NB4 (cell line): ENCODE measurements around the gene DST.

Source experiments
- CTCF ChIP-seq: IDR thresholded peaks from one replicate; pipeline ENCODE4 v1.5.1; 2012; ENCODE audit warnings: low read depth, low read length
- MYC ChIP-seq: IDR thresholded peaks from 2 replicates; pipeline ENCODE4 v1.6.1; 2011; ENCODE audit warnings: low read depth, low read length
- POLR2A ChIP-seq: IDR thresholded peaks from 2 replicates; pipeline ENCODE4 v1.6.1; 2011; ENCODE audit warnings: mild to moderate bottlenecking; ENCODE audit not compliant: insufficient read length; ENCODE audit errors: extremely low read depth

GRCh38 chr6:56420296-56420695 lies 222.4 kb downstream of the DST start:
- TF ChIP-seq CTCF (no peak), POLR2A (no peak), MYC (no peak)
